GM10266 (cell line): ENCODE results near the gene ATP8A2.

Source experiments
- DNase-seq: peaks from one replicate; pipeline ENCODE4 v3.0.0; 2012; ENCODE audit errors: extremely low spot score
- TF ChIP-seq, protein P1 (sequence below): IDR thresholded peaks from 2 replicates; pipeline ENCODE4 v1.5.1; 2012; ENCODE audit warnings: mild to moderate bottlenecking, low read depth; ENCODE audit not compliant: control insufficient read depth, insufficient read depth; ENCODE audit errors: missing control alignments

The ATP8A2 gene

GRCh38 chr13:25687471-25688225 is 315.9 kb downstream of the ATP8A2 start:
- DNase-seq = no peak
- TF ChIP-seq, protein P1, sequence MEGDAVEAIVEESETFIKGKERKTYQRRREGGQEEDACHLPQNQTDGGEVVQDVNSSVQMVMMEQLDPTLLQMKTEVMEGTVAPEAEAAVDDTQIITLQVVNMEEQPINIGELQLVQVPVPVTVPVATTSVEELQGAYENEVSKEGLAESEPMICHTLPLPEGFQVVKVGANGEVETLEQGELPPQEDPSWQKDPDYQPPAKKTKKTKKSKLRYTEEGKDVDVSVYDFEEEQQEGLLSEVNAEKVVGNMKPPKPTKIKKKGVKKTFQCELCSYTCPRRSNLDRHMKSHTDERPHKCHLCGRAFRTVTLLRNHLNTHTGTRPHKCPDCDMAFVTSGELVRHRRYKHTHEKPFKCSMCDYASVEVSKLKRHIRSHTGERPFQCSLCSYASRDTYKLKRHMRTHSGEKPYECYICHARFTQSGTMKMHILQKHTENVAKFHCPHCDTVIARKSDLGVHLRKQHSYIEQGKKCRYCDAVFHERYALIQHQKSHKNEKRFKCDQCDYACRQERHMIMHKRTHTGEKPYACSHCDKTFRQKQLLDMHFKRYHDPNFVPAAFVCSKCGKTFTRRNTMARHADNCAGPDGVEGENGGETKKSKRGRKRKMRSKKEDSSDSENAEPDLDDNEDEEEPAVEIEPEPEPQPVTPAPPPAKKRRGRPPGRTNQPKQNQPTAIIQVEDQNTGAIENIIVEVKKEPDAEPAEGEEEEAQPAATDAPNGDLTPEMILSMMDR = no peak

GRCh38 chr13:25688536-25688935 is 316.8 kb downstream of the ATP8A2 start:
- DNase-seq = no peak
- TF ChIP-seq, protein P1 = no peak

DNA sequence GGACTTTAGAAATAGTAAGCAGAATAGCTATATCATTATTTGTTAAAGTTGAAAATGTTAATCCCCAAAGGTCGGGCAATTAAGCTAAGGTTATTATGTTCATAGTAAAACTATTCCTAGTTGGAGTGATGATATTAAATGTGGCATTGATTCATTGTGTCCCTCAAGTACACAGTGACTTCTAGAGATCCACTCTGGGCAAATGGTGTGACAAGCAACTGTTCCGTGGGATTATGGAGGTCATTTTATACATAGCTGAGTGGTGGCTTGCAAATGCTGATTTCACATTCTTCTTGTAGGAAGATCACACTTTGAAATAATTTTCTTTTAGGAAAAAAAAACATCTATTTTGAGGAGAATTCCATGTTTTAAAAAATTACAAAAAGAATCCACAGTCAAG is 317.8 kb downstream of the ATP8A2 start:
- no peak for DNase-seq
- TF ChIP-seq, protein P1 = no peak

GRCh38 chr13:25690582-25690981 is 318.8 kb downstream of the ATP8A2 start:
- TF ChIP-seq, protein P1 = no peak
- DNase-seq = no peak

GRCh38 chr13:25691654-25692053 is 319.9 kb downstream of the ATP8A2 start:
- TF ChIP-seq, protein P1 = no peak
- no peak for DNase-seq

DNA sequence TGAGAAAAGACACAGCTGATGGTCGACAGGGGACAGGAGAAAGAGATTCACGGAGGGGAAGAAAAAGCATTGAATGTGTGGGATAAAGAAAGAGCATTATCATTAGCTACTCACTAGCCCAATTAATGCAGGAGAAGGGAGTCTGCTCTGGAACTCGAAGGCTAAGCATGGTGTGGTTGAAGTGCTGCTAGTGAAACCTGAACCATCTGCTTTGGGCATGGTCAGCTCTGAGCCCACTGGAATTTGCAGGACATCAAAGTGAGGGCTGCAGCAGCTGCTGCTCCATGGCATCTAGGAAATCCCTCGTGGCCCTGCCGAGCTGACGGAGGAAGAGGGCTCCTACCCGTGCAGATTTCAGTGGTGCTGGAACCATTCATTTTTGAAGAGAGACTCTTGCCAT is 320.3 kb downstream of the ATP8A2 start:
- TF ChIP-seq, protein P1 = no peak

GRCh38 chr13:25699056-25699455 is 327.3 kb downstream of the ATP8A2 start:
- no peak for DNase-seq
- TF ChIP-seq, protein P1 = no peak

More for the DNA sequence above, 320.3 kb downstream of the ATP8A2 start:
- no peak for DNase-seq
